OCI-LY1 (cell line): ENCODE measurements around the gene SORBS1.

Experiments used
- H2AFZ ChIP-seq: fragments of 200-600 bp; sonication (generic), shearing (Covaris generic); 2 replicates; pipeline ENCODE4 v1.6.0; 2014; ENCODE audit warnings: antibody characterized with exemption, mild to moderate bottlenecking, low read length
- H3F3A ChIP-seq: fragments of 200-600 bp; sonication (generic), shearing (Covaris generic); 2 replicates; pipeline ENCODE4 v1.6.0; 2014; ENCODE audit warnings: mild to moderate bottlenecking, antibody characterized with exemption, low read length, moderate library complexity; ENCODE audit not compliant: insufficient read depth
- H3K27ac ChIP-seq: fragments of 200-600 bp; sonication (generic); 2 replicates; pipeline ENCODE4 v1.5.1; 2014; ENCODE audit warnings: low read length, mixed run types, mild to moderate bottlenecking, low read depth; ENCODE audit not compliant: poor library complexity, severe bottlenecking
- H3K27me3 ChIP-seq: fragments of 200-600 bp; sonication (generic); 2 replicates; pipeline ENCODE4 v1.6.0; 2014; ENCODE audit warnings: antibody characterized with exemption, mild to moderate bottlenecking, low read length, moderate library complexity; ENCODE audit not compliant: insufficient read depth
- H3K36me3 ChIP-seq: fragments of 200-600 bp; sonication (generic); 2 replicates; pipeline ENCODE4 v1.6.1; 2014; ENCODE audit warnings: mild to moderate bottlenecking, antibody characterized with exemption, low read length, moderate library complexity, mixed read lengths; ENCODE audit not compliant: insufficient read depth
- H3K4me1 ChIP-seq: fragments of 200-600 bp; sonication (generic); 2 replicates; pipeline ENCODE4 v1.5.1; 2014; ENCODE audit warnings: mild to moderate bottlenecking, low read length, moderate library complexity; ENCODE audit not compliant: insufficient read depth, severe bottlenecking
- H3K4me2 ChIP-seq: fragments of 200-600 bp; sonication (generic), shearing (Covaris generic); 2 replicates; pipeline ENCODE4 v1.6.1; 2014; ENCODE audit warnings: low read length
- H3K4me3 ChIP-seq: fragments of 200-600 bp; sonication (generic); 2 replicates; pipeline ENCODE4 v1.5.1; 2014; ENCODE audit warnings: low read length, low read depth, mild to moderate bottlenecking, mixed read lengths; ENCODE audit not compliant: poor library complexity, severe bottlenecking
- H3K79me2 ChIP-seq: fragments of 200-600 bp; shearing (Covaris generic); 2 replicates; pipeline ENCODE4 v1.6.1; 2016; ENCODE audit warnings: mixed run types, low read length, mixed read lengths; ENCODE audit not compliant: insufficient read depth
- H3K9ac ChIP-seq: fragments of 200-600 bp; sonication (generic), shearing (Covaris generic); 2 replicates; pipeline ENCODE4 v1.6.1; 2014; ENCODE audit warnings: mild to moderate bottlenecking, low read length, mixed read lengths
- H3K9me2 ChIP-seq: fragments of 200-600 bp; sonication (generic), shearing (Covaris generic); 2 replicates; pipeline ENCODE4 v1.6.1; 2014; ENCODE audit warnings: low read depth, mild to moderate bottlenecking, low read length, mixed read lengths
- H3K9me3 ChIP-seq: fragments of 200-600 bp; shearing (Covaris generic); 2 replicates; pipeline ENCODE4 v1.6.1; 2014; ENCODE audit warnings: low read length, mixed read lengths
- H4K20me1 ChIP-seq: fragments of 200-600 bp; sonication (generic), shearing (Covaris generic); 2 replicates; pipeline ENCODE4 v1.6.0; 2016; ENCODE audit warnings: mild to moderate bottlenecking, low read length; ENCODE audit not compliant: insufficient read depth
- EZH2 ChIP-seq: fragments of 200-600 bp; sonication (generic), shearing (Covaris generic); IDR thresholded peaks from 2 replicates; pipeline ENCODE4 v1.8.0; 2017; ENCODE audit warnings: borderline replicate concordance, mixed run types, mild to moderate bottlenecking, antibody characterized with exemption, low read length, moderate library complexity, mixed read lengths
- TF ChIP-seq, protein P1 (sequence below): fragments of 200-600 bp; sonication (generic), shearing (Covaris generic); IDR thresholded peaks from 2 replicates; pipeline ENCODE4 v1.5.1; 2017; ENCODE audit warnings: mild to moderate bottlenecking, antibody characterized with exemption, low read length, moderate library complexity, mixed read lengths

Gene SORBS1

DNA sequence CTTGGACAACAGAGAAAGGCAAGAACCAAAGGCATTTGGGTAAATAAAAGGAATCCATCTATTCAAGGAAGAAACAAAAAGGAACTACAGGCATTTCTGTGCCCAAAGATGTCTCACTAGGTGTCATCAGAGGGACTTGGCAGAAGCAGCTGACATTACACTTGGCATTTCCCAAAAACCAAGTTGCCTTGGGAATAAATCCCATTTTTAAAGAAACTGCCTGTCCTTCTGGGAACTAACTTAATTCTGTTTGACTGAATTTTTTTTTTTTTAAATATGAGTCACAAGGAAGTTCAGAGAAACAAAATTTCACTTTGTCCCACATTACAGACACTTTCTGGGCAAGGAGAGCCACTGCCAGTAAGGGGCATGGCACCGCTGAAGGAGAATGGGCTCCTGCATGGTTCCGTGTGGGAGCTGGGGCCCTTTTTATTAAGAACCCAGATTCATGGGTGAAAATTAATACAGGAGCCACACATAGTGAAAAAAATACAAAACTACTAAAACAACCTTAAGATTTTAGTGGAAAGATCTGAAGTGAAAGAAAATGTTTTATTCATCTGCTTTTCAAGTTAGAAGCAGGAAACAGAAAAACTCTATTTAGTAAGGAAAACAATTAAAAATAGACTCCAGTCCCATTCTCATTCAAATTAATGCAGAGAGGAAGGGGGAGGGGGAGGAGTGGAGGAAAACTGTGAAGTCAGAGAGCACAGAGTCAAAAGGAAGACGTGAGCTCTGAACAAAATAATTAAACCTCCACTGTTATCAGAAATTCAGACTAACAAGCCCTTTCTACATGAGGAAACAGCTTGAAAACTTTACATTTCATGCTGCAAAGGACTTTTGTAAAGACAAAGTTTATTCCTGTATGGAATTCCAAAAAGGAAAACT lies 151.9 kb downstream of the SORBS1 start:
- H3K27ac ChIP-seq, result no peak overlapping the region
- no peaks in the 10 kb centered on the region for H3K27me3 ChIP-seq
- no peak overlapping the region for H3K4me2 ChIP-seq

DNA sequence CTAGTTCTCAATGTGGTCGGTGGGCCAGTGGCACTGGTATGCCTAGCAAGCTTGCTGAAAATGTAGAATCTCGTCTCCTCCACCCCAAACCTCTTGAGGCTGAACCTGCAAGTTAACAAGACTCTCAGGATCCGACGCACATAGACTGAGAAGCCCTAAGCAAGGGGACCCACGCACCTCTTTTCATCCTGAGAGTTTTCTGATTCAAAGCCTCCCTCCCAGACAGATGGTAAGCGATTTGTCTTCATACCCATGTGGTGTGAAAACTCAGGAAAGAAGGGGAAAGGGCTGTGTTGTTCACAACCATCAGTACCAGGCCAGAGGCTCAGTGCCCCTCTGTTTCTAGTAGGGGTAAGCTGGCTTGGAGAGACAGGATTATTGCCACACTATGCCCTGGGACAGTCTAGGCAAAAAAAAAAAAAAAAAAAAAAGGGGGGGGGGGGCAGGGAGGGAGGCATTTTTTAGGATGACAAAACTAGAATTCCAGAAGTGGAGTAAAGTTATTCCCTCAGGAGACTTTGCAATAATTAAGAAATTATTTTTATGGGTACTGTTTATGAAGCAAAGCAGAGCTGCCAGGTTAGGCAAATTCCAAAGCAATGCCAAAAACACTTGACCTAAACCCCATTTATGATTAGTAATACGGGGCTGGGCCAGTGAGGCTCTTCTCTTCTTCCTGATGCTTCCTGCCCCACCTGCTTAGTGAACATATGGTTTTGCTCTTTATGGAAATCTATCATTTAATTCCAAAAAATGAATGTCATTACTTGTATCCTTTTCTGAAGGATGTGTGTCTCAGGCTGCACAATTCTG lies 152.8 kb downstream of the SORBS1 start:
- Histone ChIP-seq H4K20me1 (no peaks in the 10 kb centered on the region), H3K79me2 (no peaks in the 10 kb centered on the region), H3F3A (no peaks in the 10 kb centered on the region), H3K4me1 (no peaks in the 10 kb centered on the region), H3K9me2 (no peaks in the 10 kb centered on the region), H3K9ac (no peak overlapping the region), H3K36me3 (no peaks in the 10 kb centered on the region), H3K4me3 (no peak overlapping the region), H3K27me3 (no peaks in the 10 kb centered on the region), H2AFZ (no peak overlapping the region), H3K9me3 (no peaks in the 10 kb centered on the region), H3K27ac (no peak overlapping the region), H3K4me2 (no peak overlapping the region)
- TF ChIP-seq, protein P1, sequence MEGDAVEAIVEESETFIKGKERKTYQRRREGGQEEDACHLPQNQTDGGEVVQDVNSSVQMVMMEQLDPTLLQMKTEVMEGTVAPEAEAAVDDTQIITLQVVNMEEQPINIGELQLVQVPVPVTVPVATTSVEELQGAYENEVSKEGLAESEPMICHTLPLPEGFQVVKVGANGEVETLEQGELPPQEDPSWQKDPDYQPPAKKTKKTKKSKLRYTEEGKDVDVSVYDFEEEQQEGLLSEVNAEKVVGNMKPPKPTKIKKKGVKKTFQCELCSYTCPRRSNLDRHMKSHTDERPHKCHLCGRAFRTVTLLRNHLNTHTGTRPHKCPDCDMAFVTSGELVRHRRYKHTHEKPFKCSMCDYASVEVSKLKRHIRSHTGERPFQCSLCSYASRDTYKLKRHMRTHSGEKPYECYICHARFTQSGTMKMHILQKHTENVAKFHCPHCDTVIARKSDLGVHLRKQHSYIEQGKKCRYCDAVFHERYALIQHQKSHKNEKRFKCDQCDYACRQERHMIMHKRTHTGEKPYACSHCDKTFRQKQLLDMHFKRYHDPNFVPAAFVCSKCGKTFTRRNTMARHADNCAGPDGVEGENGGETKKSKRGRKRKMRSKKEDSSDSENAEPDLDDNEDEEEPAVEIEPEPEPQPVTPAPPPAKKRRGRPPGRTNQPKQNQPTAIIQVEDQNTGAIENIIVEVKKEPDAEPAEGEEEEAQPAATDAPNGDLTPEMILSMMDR, result no peak
- TF ChIP-seq EZH2, result no peak

More for the DNA sequence above, 151.9 kb downstream of the SORBS1 start:
- no peaks in the 10 kb centered on the region for H3K9me3 ChIP-seq
- H3F3A ChIP-seq, result no peaks in the 10 kb centered on the region
- TF ChIP-seq EZH2, result no peak
- TF ChIP-seq, protein P1, result no peak
- no peak overlapping the region for H2AFZ ChIP-seq
- H3K9ac ChIP-seq, result no peak overlapping the region
- H3K9me2 ChIP-seq, result no peaks in the 10 kb centered on the region
- no peak overlapping the region for H3K4me3 ChIP-seq
- no peaks in the 10 kb centered on the region for H4K20me1 ChIP-seq
- H3K36me3 ChIP-seq, result no peaks in the 10 kb centered on the region
- no peaks in the 10 kb centered on the region for H3K4me1 ChIP-seq
- H3K79me2 ChIP-seq, result no peaks in the 10 kb centered on the region

DNA sequence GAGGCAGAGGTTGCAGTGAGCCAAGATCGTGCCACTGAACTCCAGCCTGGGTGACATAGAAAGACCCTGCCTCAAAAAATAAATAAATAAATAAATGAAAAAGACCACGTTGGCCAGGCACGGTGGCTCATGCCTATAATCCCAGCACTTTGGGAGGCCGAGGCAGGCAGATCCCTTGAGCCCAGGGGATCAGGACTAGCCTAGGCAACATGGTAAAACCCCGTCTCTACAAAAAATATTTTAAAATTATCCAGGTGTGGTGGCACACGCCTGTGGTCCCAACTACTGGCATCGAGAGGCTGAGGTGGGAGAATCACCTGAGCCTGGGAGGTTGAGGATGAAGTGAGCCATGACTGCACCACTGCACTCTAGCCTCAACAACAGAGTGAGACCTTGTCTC lies 153.6 kb downstream of the SORBS1 start:
- no peaks in the 10 kb centered on the region for H3K27me3 ChIP-seq
- no peaks in the 10 kb centered on the region for H3K36me3 ChIP-seq
- no peak overlapping the region for H3K4me3 ChIP-seq
- no peaks in the 10 kb centered on the region for H3K79me2 ChIP-seq
- no peak overlapping the region for H3K27ac ChIP-seq
- TF ChIP-seq, protein P1, result no peak
- TF ChIP-seq EZH2, result no peak
- H3K4me2 ChIP-seq, result no peak overlapping the region
- H3F3A ChIP-seq, result no peaks in the 10 kb centered on the region
- no peaks in the 10 kb centered on the region for H3K9me2 ChIP-seq
- no peaks in the 10 kb centered on the region for H4K20me1 ChIP-seq
- H3K4me1 ChIP-seq, result no peaks in the 10 kb centered on the region
- no peak overlapping the region for H2AFZ ChIP-seq
- H3K9ac ChIP-seq, result no peak overlapping the region
- no peaks in the 10 kb centered on the region for H3K9me3 ChIP-seq
